HG02884 (cell line): Measurements from ENCODE around the gene PYCR2.

ENCODE experiments used
- ATAC-seq: cut with Tn5 transposase; IDR thresholded peaks from one replicate; pipeline ENCODE4 v1.9.1; 2021; ENCODE audit warnings: mild to moderate bottlenecking, moderate library complexity; ENCODE audit not compliant: unreplicated experiment

PYCR2 gene

GRCh38 chr1:225880222-225880588, 43.8 kb downstream of the PYCR2 start:
- ATAC-seq: no peak

- no peak for ATAC-seq
These were observed 44.4 kb downstream of the PYCR2 start for GRCh38 chr1:225879521-225880221.

GRCh38 chr1:225878282-225878681, 45.8 kb downstream of the PYCR2 start:
- no peak for ATAC-seq

- ATAC-seq: no peak
These were observed 46.5 kb downstream of the PYCR2 start for GRCh38 chr1:225877580-225877979.

GRCh38 chr1:225876900-225877510, 47.0 kb downstream of the PYCR2 start:
- no peak for ATAC-seq

GRCh38 chr1:225875044-225875815, 48.8 kb downstream of the PYCR2 start:
- no peak for ATAC-seq

GRCh38 chr1:225874431-225874830, 49.6 kb downstream of the PYCR2 start:
- no peak for ATAC-seq

- ATAC-seq: no peak
These were observed 50.7 kb downstream of the PYCR2 start for GRCh38 chr1:225873281-225873850.

- ATAC-seq: no peak
These were observed 52.0 kb downstream of the PYCR2 start for GRCh38 chr1:225872075-225872430.

GRCh38 chr1:225871359-225872074, 52.5 kb downstream of the PYCR2 start:
- ATAC-seq: no peak

- no peak for ATAC-seq
These were observed 53.1 kb downstream of the PYCR2 start for GRCh38 chr1:225870911-225871310.
